ENCODE measurements around the gene ZBED4.

ZBED4 gene

DNA sequence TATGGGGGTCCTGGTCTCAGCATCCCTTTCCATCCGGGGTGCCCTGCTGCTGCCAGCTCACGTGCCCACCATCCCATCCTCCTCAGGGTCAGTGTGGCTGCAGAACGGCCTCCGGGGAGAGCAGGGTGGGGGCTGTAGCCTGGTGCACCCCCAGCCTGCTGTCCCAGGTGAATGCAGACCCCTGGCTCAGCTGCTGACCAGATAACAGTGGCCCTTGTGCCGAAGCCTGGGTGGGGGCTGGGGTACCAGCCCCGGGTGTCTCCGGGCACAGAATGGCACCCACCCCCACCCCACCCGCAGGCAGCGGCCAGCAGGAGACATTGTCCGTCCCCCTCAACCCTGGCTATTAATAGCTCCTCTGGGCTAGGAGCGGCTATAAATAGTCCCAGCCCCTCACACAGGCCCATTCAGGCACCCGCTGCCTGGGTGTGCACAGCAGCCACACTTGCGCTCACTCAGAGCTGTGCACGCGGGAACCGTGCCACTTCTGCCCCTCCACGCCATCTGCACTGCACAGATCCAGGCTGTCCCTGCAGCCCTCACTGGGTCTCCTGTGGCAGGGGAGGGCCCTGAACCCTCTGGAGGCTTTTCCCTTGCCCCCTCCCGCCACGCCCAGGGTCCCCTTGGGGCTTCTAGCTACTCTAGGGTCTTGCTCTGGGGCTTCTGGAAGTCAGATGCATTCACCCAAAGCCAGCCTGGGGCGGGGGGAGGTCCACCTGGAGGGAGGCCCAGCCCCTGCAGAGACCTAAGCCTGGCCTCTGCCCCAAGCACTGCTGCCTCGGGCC, 83.5 kb downstream of the ZBED4 start:
- DNase-seq (ENCODE audit: low read depth in 2 of 2) = no peak

DNA sequence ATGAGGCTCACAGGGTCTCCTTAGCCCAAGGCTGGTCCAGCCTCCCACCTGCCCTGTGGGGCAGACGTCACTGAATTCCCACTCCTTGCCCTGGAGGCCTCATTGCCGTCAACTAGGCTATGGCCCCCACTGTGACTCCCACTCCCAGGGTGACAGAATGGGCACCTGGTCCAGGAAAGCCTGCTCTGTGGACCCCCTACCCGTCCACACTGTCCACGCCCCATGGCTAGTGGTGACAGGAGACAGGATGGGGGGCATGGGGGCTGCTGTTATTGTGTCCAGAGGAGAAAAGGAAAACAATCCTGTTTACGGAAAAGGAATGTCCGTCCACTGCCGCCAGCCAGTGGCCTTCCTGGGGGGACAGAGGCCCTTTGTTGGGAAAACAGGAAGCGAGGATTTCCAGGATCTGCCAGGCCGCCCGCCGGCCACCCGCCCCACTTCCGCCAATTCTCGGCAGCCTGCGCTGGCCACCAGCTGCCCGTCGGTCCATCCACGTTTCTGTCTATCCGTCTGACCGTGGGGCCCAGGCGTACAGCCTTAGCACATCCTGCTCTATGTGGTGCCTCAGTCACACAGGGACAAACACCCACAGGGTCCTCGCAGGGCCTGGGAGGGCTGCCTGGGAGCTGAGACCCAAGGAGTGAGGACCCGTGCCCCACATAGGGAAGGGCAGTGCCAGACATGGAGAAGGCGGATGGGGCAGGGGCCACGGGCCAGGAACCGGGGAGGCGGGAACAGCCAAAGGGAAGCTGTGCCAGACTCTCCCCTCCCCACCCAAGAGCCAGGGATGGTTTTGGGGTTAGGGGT, 84.3 kb downstream of the ZBED4 start:
- DNase-seq (ENCODE audit: low read depth in 2 of 2) = no peak

DNA sequence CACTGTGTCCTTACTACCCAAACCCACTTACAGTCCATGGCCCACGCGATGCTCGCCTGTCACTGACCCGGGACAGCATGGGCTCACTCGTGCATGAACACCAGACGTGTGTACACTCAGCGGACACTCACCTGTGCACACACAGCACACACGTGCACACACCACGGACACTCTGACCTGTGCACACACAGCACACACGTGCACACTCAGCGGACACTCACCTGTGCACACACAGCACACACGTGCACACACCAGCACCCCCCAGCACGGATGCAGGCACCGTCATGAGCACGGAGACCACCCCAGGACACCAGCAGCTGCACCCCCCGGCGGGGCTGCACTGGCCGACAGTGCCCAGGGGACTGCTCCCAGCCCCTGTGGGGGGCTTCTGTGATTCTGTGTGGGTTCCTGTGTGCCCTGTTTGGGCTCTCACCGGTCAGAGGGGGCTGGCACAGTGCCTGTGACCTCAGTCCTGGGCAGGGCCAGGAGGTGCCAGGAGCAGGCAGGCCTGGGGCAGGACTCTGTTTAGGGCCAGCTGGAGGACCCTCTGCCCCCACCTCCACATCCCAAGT, 85.0 kb downstream of the ZBED4 start:
- DNase-seq (ENCODE audit: low read depth in 2 of 2) = no peak
